GM23338 (cell line): ENCODE data around the gene FBXW7.

Experiments
- CTCF ChIP-seq, 2 experiments: fragments of 200-600 bp in 1 of 2; sonication (generic) in 1 of 2; conservative IDR thresholded peaks; 2 replicates each; pipeline versions ENCODE4 v1.5.1 to v1.6.1; 2016 to 2017; ENCODE audit warnings: antibody characterized with exemption in 2 of 2, low read depth in 2 of 2, mild to moderate bottlenecking in 2 of 2, moderate library complexity in 1 of 2
- ETS1 ChIP-seq: IDR thresholded peaks from 2 replicates; pipeline ENCODE4 v1.6.1; 2016; ENCODE audit warnings: antibody characterized with exemption

GRCh38 chr4:152278172-152278504 is 257.8 kb downstream of the FBXW7 start:
- no peak for TF ChIP-seq ETS1
- no peak for TF ChIP-seq CTCF (conservative IDR thresholded peaks at IDR 0.05; ENCODE audit: low read depth in 2 of 2)
